ENCODE results near the gene HFE. TPM values are rescaled to one million over a fixed set of nuclear protein-coding genes. Genes with fewer than 3 reads are reported as not detected.
"Not testable (repeated sequence)": the region's sequence is repeated elsewhere in the genome, so short reads cannot be mapped to it uniquely, and the experiment has no call there.

HFE gene
- total and polyA plus RNA-seq, 11 donors, result 1.6 to 13.9 (median 2.9) TPM

DNA sequence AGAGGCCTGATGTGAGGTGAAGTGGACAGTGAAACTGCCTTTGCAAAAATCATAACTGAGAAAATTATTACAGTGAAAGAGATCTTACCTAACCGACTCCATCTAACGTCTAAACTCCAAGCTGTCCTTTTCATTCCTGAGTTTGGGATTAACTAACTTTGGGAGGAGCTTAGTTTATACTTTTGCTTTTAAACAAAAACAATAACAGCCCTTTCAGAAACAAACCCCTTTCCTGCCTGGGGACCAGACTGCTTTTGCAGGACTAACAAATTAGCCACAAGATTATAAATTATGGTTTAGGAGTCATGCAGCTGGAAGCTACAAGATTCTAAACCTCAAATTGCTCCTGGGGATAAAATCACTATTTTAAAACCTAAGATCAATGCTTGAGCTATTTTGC lies 38.6 kb upstream of the HFE start:
- H3K4me1 ChIP-seq, result peaks cover 0 to 22% (median 8%) of the 10 kb centered on the region in 12 donors
- ATAC-seq (no peak), DNase-seq (no peak)
- H3K36me3 ChIP-seq, result no peaks in the 10 kb centered on the region
- H3K4me3 ChIP-seq, result no peak overlapping the region
- H3K27ac ChIP-seq, result no peak overlapping the region
- no peaks in the 10 kb centered on the region for H3K9me3 ChIP-seq
- TF ChIP-seq, protein P1, sequence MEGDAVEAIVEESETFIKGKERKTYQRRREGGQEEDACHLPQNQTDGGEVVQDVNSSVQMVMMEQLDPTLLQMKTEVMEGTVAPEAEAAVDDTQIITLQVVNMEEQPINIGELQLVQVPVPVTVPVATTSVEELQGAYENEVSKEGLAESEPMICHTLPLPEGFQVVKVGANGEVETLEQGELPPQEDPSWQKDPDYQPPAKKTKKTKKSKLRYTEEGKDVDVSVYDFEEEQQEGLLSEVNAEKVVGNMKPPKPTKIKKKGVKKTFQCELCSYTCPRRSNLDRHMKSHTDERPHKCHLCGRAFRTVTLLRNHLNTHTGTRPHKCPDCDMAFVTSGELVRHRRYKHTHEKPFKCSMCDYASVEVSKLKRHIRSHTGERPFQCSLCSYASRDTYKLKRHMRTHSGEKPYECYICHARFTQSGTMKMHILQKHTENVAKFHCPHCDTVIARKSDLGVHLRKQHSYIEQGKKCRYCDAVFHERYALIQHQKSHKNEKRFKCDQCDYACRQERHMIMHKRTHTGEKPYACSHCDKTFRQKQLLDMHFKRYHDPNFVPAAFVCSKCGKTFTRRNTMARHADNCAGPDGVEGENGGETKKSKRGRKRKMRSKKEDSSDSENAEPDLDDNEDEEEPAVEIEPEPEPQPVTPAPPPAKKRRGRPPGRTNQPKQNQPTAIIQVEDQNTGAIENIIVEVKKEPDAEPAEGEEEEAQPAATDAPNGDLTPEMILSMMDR (IDR thresholded peaks at IDR 0.05), result no peak
- no peak for TF ChIP-seq POLR2A (IDR thresholded peaks at IDR 0.05)
- no peaks in the 10 kb centered on the region for H3K27me3 ChIP-seq
- WGBS, 4 donors, result 89 to 96% (median 92%) methylated on average over 2 of the region's 2 CpGs
- intact Hi-C loops (cut with DNase I), result no loop called here

DNA sequence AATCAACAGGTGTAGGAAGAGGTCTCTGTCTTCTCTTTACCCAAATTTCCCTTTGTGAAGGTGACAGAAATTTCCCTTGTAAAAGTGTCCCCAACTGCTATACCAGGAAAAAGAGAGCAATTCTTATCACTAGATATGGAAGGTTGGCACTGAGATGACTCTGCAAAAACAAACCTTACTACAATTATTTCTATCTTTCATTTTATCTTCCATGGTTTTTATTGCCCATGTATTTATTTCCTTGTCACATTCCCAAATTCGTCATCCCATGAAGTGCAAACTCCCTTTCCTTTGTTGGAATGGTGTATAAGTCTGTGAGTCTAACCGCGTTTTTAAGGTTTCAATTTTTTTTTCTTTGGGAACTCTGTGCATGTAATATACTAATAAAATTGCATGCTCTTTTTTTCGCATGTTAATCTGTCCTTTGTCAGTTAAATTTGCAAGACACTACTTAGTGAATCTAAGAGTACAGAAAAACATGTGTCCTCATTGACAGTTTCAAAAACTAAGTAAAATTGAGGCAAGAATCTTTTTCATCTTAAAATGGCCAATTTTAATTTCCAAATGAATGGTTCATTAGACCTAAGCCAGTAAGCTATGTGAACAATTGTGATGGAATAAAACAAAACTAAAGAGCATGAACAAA lies 35.4 kb upstream of the HFE start:
- Histone ChIP-seq H3K36me3 (no peaks in the 10 kb centered on the region), H3K27ac (no peak overlapping the region), H3K4me3 (no peak overlapping the region), H3K9me3 (no peaks in the 10 kb centered on the region), H3K27me3 (no peaks in the 10 kb centered on the region), H3K4me1 (peaks cover 0 to 16% (median 9%) of the 10 kb centered on the region in 12 donors)
- WGBS, 4 donors, result 92 to 95% (median 95%) methylated on average over 4 of the region's 4 CpGs
- intact Hi-C loops (cut with DNase I), result loop anchor here in 3 of 10 donors (10.0 kb wide), 3 partner anchors 153 to 233 kb away; a partner anchor contains a TSS
- TF ChIP-seq, protein P1 (IDR thresholded peaks at IDR 0.05), result no peak
- TF ChIP-seq POLR2A (IDR thresholded peaks at IDR 0.05), result no peak
- DNase-seq (no peak), ATAC-seq (no peak)

- H3K27ac ChIP-seq, H3K27me3 ChIP-seq, ATAC-seq, H3K36me3 ChIP-seq, H3K9me3 ChIP-seq, DNase-seq, H3K4me3 ChIP-seq: not testable (repeated sequence)
- H3K4me1 ChIP-seq, result peaks cover 0 to 24% (median 10%) of the 10 kb centered on the region in 12 donors
- intact Hi-C loops (cut with DNase I), result loop anchor here in 3 of 10 donors (10.0 kb wide), 3 partner anchors 152 to 232 kb away; a partner anchor contains a TSS
- WGBS, 4 donors, result 96 to 99% (median 98%) methylated on average over 18 of the region's 18 CpGs
Measured at GRCh38 chr6:26052762-26053250, 34.4 kb upstream of the HFE start.

DNA sequence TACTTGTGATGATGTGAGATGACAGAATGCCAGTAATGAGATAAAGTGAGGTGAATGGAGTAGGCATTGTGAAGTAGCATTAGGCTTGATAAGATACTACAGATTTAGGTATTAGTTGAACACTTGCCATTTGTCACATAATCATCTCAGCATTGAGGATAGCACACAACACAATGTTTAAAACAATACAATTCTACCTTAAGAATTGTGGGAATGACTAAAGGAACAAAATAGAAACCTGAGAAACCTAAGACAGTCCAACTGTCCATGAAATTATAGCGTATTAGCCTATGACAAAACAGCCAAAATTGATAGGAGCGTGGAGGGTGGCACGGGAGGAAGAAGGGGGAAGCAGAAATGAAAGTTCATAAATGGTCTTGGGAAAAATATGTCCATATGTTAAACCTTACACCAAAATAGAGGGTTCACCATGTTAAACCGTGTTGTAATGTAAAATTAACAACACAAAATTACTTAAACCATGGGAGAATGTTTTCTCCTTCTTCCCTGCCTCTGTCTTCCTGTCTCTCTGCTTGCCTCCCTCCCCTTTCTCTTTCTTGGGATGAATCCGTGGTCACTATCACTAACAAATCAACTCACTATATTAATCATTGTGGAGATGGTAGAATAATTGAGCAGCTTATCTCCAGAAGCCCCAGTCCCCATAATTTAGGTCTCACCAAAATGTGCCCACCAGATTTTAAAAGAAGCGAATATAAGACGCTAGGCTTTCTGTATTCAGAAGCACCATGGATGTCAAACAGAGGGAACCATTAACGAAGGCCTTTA lies 33.0 kb upstream of the HFE start:
- Histone ChIP-seq H3K27ac (peak overlapping the region; percentile 42 to 98 (median 95)), H3K36me3 (no peaks in the 10 kb centered on the region), H3K27me3 (no peaks in the 10 kb centered on the region), H3K4me3 (peak overlapping the region; percentile 59 to 80 (median 74)), H3K4me1 (peaks cover 0 to 24% (median 10%) of the 10 kb centered on the region in 12 donors), H3K9me3 (no peaks in the 10 kb centered on the region)
- DNase-seq (no peak), ATAC-seq (no peak)
- TF ChIP-seq POLR2A (IDR thresholded peaks at IDR 0.05), result no peak
- TF ChIP-seq, protein P1 (IDR thresholded peaks at IDR 0.05), result no peak
- intact Hi-C loops (cut with DNase I), result loop anchor here in 3 of 10 donors (2.0 to 10.0 kb wide), 5 partner anchors 27 to 231 kb away; a partner anchor contains a TSS
- WGBS, 4 donors, result 15 to 24% (median 19%) methylated on average over 8 of the region's 8 CpGs

All from heart left ventricle (tissue), 16 donors.